GM21825 (cell line): ENCODE measurements around the gene IFT22.
"Not testable (repeated sequence)": the region's sequence is repeated elsewhere in the genome, so short reads cannot be mapped to it uniquely, and the experiment has no call there.

Experiments used
- ATAC-seq: cut with Tn5 transposase; IDR thresholded peaks from one replicate; pipeline ENCODE4 v1.9.1; 2021; ENCODE audit warnings: mild to moderate bottlenecking, moderate library complexity; ENCODE audit not compliant: unreplicated experiment

Gene IFT22

DNA sequence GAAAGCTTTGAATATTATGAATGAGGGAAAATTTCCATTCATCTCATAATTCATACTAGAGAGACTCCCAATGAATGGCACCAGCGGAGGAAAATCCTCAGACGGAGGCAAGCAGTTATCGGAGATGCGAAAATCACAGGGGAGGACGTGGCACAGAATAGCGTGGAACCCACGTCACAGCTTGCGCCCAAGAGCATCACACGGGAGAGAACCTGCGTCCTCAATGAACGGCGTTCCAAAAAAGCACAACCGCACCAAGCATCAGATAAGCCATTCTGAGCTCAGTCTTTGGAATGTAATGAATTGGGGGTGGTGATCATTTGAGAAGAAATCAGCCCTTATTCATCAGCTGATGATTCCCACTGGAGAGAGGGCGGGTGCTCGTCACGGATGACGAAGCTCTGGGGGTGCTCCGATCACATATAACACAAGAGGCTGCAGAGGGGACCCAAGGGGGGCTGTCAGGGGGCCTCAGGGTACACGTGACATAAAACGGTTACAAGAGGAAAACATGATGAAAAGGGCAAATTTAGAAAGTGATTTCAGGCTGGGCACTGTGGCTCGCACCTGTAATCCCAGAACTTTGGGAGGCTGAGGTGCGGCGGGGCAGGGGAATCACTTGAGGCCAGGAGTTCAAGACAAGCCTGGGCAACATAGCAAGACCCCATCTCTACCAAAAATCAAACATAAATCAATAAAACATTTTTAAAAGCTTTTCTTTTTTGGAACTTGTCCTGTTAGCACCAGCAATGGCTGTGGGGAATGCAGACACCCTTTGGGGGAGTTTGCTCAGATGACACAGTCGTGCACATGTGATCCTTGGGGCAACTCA, 42.9 kb downstream of the IFT22 start:
- ATAC-seq = no peak

DNA sequence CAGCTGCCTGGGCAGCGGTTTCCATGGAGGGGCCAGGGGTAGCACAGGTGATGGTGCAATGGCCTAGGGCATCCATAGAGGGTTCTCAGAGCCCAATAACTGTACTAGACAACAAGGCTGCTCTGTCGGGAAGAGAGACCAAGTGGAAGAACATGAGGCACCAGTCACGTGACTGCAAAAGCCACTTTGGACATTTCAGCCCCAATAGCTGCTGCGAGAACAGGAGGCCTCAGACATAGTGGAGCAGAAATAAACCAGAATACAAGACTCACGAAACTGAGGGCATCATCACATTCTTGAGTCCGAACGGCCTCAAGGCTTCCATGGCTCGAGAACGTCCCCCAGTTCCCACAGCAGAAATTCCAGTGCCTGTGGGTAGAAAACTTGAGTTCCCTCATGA, 44.5 kb downstream of the IFT22 start:
- no peak for ATAC-seq

DNA sequence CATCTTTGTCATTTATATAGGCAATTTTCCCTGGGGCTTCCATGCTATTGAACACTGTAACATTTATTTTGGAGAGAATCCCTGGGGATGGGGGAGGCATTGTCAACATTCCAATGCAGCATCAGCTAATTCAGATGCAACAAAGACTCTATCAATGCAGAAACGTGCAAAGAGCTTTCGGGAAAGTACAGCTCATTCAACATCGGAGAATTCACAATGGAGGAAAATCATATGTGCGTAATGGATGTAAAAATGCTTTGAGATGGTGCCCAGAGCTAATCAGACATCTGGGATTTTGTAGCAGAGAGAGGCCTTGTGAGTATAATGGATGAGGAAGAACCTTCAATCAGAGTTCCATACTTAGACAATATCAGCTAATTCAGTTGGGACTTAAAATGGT, 48.4 kb downstream of the IFT22 start:
- ATAC-seq = no peak

DNA sequence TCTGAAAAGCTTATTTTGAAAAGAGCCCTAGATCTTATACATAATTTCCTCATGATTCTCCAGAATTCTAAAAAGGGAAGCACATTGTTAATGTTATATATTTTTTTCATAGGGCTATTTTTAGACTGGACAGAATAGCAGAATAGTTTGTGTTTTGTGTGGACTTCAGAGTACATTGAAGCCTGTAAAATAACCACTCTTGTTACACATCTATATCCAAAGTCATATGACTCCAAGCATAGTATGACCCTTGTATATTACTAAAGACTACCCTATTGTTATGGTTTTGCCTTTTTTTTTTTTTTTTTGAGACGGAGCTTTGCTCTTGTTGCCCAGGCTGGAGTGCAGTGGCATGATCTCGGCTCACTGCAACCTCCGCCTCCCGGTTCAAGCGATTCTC, 50.6 kb downstream of the IFT22 start:
- ATAC-seq = no peak

DNA sequence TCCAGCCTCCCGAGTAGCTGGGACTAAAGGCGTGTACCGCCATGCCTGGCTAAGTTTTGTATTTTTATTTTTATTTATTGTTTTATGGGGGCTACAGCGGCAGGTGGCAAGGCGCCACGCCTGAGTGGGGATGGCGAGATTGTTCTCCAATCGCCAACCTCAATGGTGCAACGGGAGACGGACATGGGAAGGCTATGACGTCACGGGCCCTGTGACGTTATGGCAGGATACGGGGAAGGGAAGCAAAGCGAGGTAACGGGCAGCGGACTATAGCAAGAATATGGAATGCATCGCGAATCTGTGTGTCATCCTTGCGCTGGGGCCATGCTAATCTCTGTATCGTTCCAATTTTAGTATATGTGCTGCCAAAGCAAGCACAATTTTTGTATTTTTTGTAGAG, 51.9 kb downstream of the IFT22 start:
- no peak for ATAC-seq

DNA sequence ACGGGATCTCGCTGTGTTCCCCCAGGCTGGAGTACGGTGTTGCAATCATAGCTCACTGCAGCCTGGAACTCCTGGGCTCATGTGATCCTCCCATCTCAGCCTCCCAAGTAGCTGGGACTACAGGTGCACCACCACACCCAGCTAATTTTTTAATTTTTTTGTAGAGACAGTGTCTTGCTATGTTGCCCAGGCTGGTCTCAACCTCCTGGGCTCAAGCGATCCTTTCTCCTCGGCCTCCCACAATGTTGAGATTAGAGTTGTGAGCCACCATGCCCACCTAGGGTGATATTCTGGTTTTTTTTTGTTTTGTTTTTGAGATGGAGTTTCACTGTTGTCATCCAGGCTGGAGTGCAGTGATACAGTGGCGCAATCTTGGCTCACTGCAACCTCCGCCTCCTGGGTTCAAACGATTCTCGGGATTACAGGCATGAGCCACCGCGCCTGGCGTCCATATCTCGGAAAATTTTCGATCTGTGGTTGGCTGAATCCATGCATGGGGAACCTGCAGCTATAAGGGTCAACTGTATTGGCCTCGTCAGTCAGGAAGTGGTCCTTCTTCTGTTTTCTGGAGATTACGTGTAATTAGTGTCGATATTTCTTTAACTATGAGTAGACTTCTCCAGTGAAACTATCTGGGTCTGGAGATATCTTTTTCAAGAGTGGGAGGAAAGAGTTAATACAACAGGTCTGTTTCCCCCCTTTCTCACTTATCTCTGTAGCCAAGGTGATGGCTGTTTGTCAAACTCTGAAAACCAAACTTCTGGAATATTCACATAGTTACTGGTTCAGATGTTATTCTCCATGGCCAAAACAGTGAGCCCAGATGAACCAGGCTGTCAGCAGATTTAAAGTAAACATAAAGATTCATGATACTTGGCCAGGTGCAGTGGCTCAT, 55.7 kb downstream of the IFT22 start:
- ATAC-seq = no peak

DNA sequence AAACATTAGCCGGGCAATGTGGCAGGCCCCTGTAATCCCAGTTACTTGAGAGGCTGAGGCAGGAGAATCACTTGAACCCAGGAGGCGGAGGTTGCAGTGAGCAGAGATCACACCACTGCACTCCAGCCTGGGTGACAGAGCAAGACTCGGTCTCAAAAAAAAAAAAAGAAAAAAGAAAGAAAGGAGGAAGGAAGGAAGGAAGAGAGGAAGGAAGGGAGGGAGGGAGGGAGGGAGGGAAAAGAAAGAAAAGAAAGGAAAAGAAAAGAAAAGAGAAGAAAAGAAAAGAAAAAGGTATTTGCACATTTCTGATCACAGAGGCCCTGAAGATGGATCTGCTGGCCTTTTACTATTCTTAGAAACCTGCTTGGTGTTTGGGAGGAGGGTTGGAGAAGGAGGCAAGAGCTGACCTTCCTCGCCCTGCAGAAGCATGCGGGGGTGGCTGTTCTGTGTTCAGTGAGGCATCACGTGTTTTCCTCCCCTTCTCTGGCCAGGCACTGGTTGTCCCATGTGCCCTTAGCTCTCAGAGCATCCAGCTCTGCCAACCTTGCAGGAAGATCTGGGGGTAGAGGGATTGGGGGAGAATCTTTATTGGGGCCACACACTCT, 57.4 kb downstream of the IFT22 start:
- ATAC-seq = not testable (repeated sequence)
